IMR-90 (cell line): ENCODE measurements around the gene PRUNE2. TPM values are rescaled to one million over a fixed set of nuclear protein-coding genes. Genes with fewer than 3 reads are reported as not detected.

Source experiments
- ATAC-seq: fragments of 200-7000 bp; cut with Tn5 transposase; 2 replicates; pipeline ENCODE4 v1.9.1; 2020; ENCODE audit warnings: low read depth, mild to moderate bottlenecking, moderate library complexity
- BruUV-seq: library from RNA; stranded (reverse); fragments of 400-500 nt; replicated peaks from 2 replicates; lab custom pipeline; 2021; lab: Mats Ljungman, UMichigan
- CTCF ChIA-PET: fragments of 300-600 bp; formaldehyde crosslinking; extraction: SDS; loops from one replicate; lab custom pipeline; 2021; ENCODE audit warnings: antibody characterized with exemption; lab: Yijun Ruan, JAX
- POLR2A ChIA-PET: fragments of 300-600 bp; sonication (Branson Sonifier 250); formaldehyde crosslinking; loops from one replicate; lab custom pipeline; 2022; ENCODE audit warnings: antibody characterized with exemption; ENCODE audit not compliant: unreplicated experiment; lab: Charles Lee
- DNase-seq: peaks from one replicate; pipeline ENCODE4 v3.0.0; 2013
- H2AFZ ChIP-seq: replicated peaks from 2 replicates; pipeline ENCODE3; 2013; ENCODE audit warnings: low read length, mild to moderate bottlenecking; ENCODE audit not compliant: poor library complexity
- H2AK5ac ChIP-seq: 2 replicates; pipeline ENCODE4 v1.6.1; 2013; ENCODE audit warnings: low read depth, low read length, inconsistent platforms
- H2AK9ac ChIP-seq: replicated peaks from 2 replicates; pipeline ENCODE3; 2013; ENCODE audit warnings: mild to moderate bottlenecking, low read depth, low read length, moderate library complexity; ENCODE audit not compliant: poor library complexity
- H2BK120ac ChIP-seq: 2 replicates; pipeline ENCODE4 v1.6.1; 2013; ENCODE audit warnings: low read depth, low read length, inconsistent platforms
- H2BK15ac ChIP-seq: 3 replicates; pipeline ENCODE4 v1.6.1; 2013; ENCODE audit warnings: low read depth, low read length, inconsistent platforms
- H2BK20ac ChIP-seq: 2 replicates; pipeline ENCODE4 v1.6.1; 2013; ENCODE audit warnings: low read depth, mild to moderate bottlenecking, inconsistent platforms, low read length, moderate library complexity
- H2BK5ac ChIP-seq: 2 replicates; pipeline ENCODE4 v1.6.1; 2013; ENCODE audit warnings: mild to moderate bottlenecking, low read depth, low read length, inconsistent platforms; ENCODE audit not compliant: poor library complexity, severe bottlenecking
- H3K14ac ChIP-seq: replicated peaks from 2 replicates; pipeline ENCODE4 v1.6.1; 2013; ENCODE audit warnings: low read depth, low read length, inconsistent platforms
- H3K18ac ChIP-seq: 2 replicates; pipeline ENCODE4 v1.6.1; 2013; ENCODE audit warnings: low read depth, low read length, control low read depth
- H3K23ac ChIP-seq: 2 replicates; pipeline ENCODE4 v1.6.1; 2013; ENCODE audit warnings: low read depth, low read length, inconsistent platforms
- H3K27ac ChIP-seq: 2 replicates; pipeline ENCODE4 v1.5.1; 2013; ENCODE audit warnings: mild to moderate bottlenecking, control low read depth, low read length; ENCODE audit not compliant: insufficient read depth
- H3K27me3 ChIP-seq: 2 replicates; pipeline ENCODE4 v1.6.1; 2013; ENCODE audit warnings: low read length; ENCODE audit not compliant: control insufficient read depth, insufficient read depth
- H3K36me3 ChIP-seq: 2 replicates; pipeline ENCODE4 v1.6.1; 2013; ENCODE audit warnings: low read length, mixed read lengths; ENCODE audit not compliant: control insufficient read depth, insufficient read depth
- H3K4ac ChIP-seq: 2 replicates; pipeline ENCODE4 v1.6.1; 2013; ENCODE audit warnings: low read depth, low read length, inconsistent platforms
- H3K4me1 ChIP-seq: 2 replicates; pipeline ENCODE4 v1.6.1; 2013; ENCODE audit warnings: low read length, mixed read lengths; ENCODE audit not compliant: control insufficient read depth, insufficient read depth
- H3K4me2 ChIP-seq: 2 replicates; pipeline ENCODE4 v1.6.1; 2013; ENCODE audit warnings: low read depth, mild to moderate bottlenecking, control low read depth, low read length, moderate library complexity
- H3K4me3 ChIP-seq: 2 replicates; pipeline ENCODE4 v1.5.1; 2013; ENCODE audit warnings: low read depth, mild to moderate bottlenecking, control low read depth, low read length, moderate library complexity; ENCODE audit not compliant: insufficient read depth
- H3K56ac ChIP-seq: 2 replicates; pipeline ENCODE4 v1.6.1; 2013; ENCODE audit warnings: low read length, inconsistent platforms; ENCODE audit not compliant: insufficient read depth; ENCODE audit errors: extremely low read depth
- H3K79me1 ChIP-seq, 2 experiments: 2 replicates each; pipeline ENCODE4 v1.6.1; 2013; ENCODE audit warnings: low read length in 2 of 2, inconsistent platforms in 1 of 2, low read depth in 1 of 2
- H3K9ac ChIP-seq: 2 replicates; pipeline ENCODE4 v1.6.1; 2013; ENCODE audit warnings: low read depth, low read length, control low read depth
- H3K9me1 ChIP-seq: 2 replicates; pipeline ENCODE4 v1.6.1; 2013; ENCODE audit warnings: low read length, inconsistent platforms; ENCODE audit not compliant: insufficient read depth
- H3K9me3 ChIP-seq: 2 replicates; pipeline ENCODE4 v1.6.1; 2013; ENCODE audit warnings: low read length; ENCODE audit not compliant: control insufficient read depth, insufficient read depth
- H4K20me1 ChIP-seq: 2 replicates; pipeline ENCODE4 v1.6.1; 2013; ENCODE audit warnings: low read length, inconsistent platforms; ENCODE audit not compliant: insufficient read depth
- H4K5ac ChIP-seq: 2 replicates; pipeline ENCODE4 v1.6.1; 2013; ENCODE audit warnings: mild to moderate bottlenecking, low read depth, low read length, control low read depth
- H4K8ac ChIP-seq, 2 experiments: 2 replicates each; pipeline ENCODE4 v1.6.1; 2013; ENCODE audit warnings: low read depth in 2 of 2, low read length in 2 of 2, control low read depth in 1 of 2, inconsistent platforms in 1 of 2
- H4K91ac ChIP-seq: 2 replicates; pipeline ENCODE4 v1.6.1; 2013; ENCODE audit warnings: low read depth, low read length, inconsistent platforms; ENCODE audit not compliant: insufficient read depth
- BHLHE40 ChIP-seq: fragments of 150-350 bp; IDR thresholded peaks from 2 replicates; pipeline ENCODE4 v1.6.1; 2016; ENCODE audit warnings: mild to moderate bottlenecking, low read depth, low read length
- CEBPB ChIP-seq: IDR thresholded peaks from 2 replicates; pipeline ENCODE4 v1.6.1; 2012; ENCODE audit warnings: low read depth, low read length, improper control_type of control experiment
- FOS ChIP-seq: fragments of 150-350 bp; IDR thresholded peaks from 2 replicates; pipeline ENCODE4 v1.6.1; 2016; ENCODE audit warnings: low read depth, low read length
- MAFK ChIP-seq: IDR thresholded peaks from 2 replicates; pipeline ENCODE4 v1.6.1; 2012; ENCODE audit warnings: low read depth, low read length, improper control_type of control experiment
- MXI1 ChIP-seq: IDR thresholded peaks from 2 replicates; pipeline ENCODE4 v1.6.1; 2012; ENCODE audit warnings: low read depth, mild to moderate bottlenecking, low read length, moderate library complexity, borderline replicate concordance
- NFE2L2 ChIP-seq: fragments of 150-350 bp; IDR thresholded peaks from 2 replicates; pipeline ENCODE4 v1.6.1; 2016; ENCODE audit warnings: low read depth, mild to moderate bottlenecking, low read length
- RAD21 ChIP-seq: IDR thresholded peaks from 2 replicates; pipeline ENCODE4 v1.6.1; 2012; ENCODE audit warnings: low read length, improper control_type of control experiment
- RCOR1 ChIP-seq: IDR thresholded peaks from 2 replicates; pipeline ENCODE4 v1.6.1; 2012; ENCODE audit warnings: mild to moderate bottlenecking, low read length, improper control_type of control experiment; ENCODE audit not compliant: insufficient replicate concordance
- SMC3 ChIP-seq: fragments of 150-350 bp; IDR thresholded peaks from 2 replicates; pipeline ENCODE4 v1.6.1; 2016; ENCODE audit warnings: low read depth, mild to moderate bottlenecking, antibody characterized with exemption, low read length, moderate library complexity
- WGBS, 2 experiments: methylation state at CpG; one replicate each; pipeline versions ENCODE4 v1.1.5 to v1.1.7; 2013; ENCODE audit warnings: missing lambda C conversion rate in 2 of 2; ENCODE audit not compliant: insufficient read length in 1 of 2; ENCODE audit errors: extremely low coverage in 2 of 2; 5-methylcytosine and 5-hydroxymethylcytosine counted together
- dilution Hi-C: fragments of 300-500 bp; cut with HindIII; formaldehyde crosslinking; loops from one replicate; pipeline ENCODE4 v1.14.3; 2018; ENCODE audit warnings: low sequenced_read_pairs; ENCODE audit not compliant: unreplicated experiment
- in situ Hi-C: fragments of 300-500 bp; cut with MboI; formaldehyde crosslinking; loops from 3 replicates; pipeline ENCODE4 v1.14.3; 2019; ENCODE audit warnings: low sequenced_read_pairs, inconsistent platforms, mixed read lengths
- intact Hi-C: fragments of 100-400 bp; cut with micrococcal nuclease; formaldehyde crosslinking; loops from 2 replicates; pipeline ENCODE4 v1.10.0; 2022
- polyA plus RNA-seq, 3 experiments: library from polyadenylated mRNA; depleted of rRNA; stranded (reverse); fragments of >200 nt; gene quantifications; 2 replicates each; pipeline ENCODE4 v1.2.3, GENCODE V29; 2012; ENCODE audit warnings: low replicate concordance in 1 of 3
- total RNA-seq: library from RNA; depleted of rRNA; stranded (reverse); fragments of >200 nt; gene quantifications from 2 replicates; pipeline ENCODE4 v1.2.3, GENCODE V29; 2012

PRUNE2 gene
- total and polyA plus RNA-seq, 2 of the 4 experiments (the other 2 are of a cell fraction), result 0.70 to 1.6 TPM

GRCh38 chr9:76725885-76726284, 180.0 kb downstream of the PRUNE2 start:
- no peak overlapping the region for H4K5ac ChIP-seq
- no peak overlapping the region for H2BK15ac ChIP-seq
- dilution Hi-C loops (no loop called here), intact Hi-C loops (loop anchor here (10.0 kb wide), 1 partner anchor 59 kb away; no protein-coding TSS in a partner anchor), in situ Hi-C loops (no loop called here)
- H3K36me3 ChIP-seq, result no peaks in the 10 kb centered on the region
- no TSS peak for BruUV-seq
- H2BK5ac ChIP-seq, result no peak overlapping the region
- TF ChIP-seq CEBPB, result no peak
- TF ChIP-seq RCOR1, result no peak
- TF ChIP-seq NFE2L2, result no peak
- no peak for TF ChIP-seq FOS
- TF ChIP-seq BHLHE40, result no peak
- no peak for TF ChIP-seq SMC3
- no peak for TF ChIP-seq RAD21
- no peak for TF ChIP-seq MXI1
- TF ChIP-seq MAFK, result no peak
- no peak overlapping the region for H3K27ac ChIP-seq
- no peak overlapping the region for H2BK20ac ChIP-seq
- no peaks in the 10 kb centered on the region for H3K4me1 ChIP-seq
- no peak overlapping the region for H3K4me3 ChIP-seq
- no peak overlapping the region for H2BK120ac ChIP-seq
- no peak overlapping the region for H3K9ac ChIP-seq
- H2AK9ac ChIP-seq, result no peak overlapping the region
- ATAC-seq (no peak), DNase-seq (no peak)
- H2AFZ ChIP-seq, result no peak overlapping the region
- H4K91ac ChIP-seq, result no peak overlapping the region
- no peak overlapping the region for H4K8ac ChIP-seq
- no peak overlapping the region for H3K14ac ChIP-seq
- ChIA-PET POLR2A (no interaction called here), CTCF (no interaction called here)
- no peak overlapping the region for H2AK5ac ChIP-seq
- no peaks in the 10 kb centered on the region for H3K79me1 ChIP-seq
- H3K9me3 ChIP-seq, result no peaks in the 10 kb centered on the region
- no peak overlapping the region for H3K18ac ChIP-seq
- no peak overlapping the region for H3K4me2 ChIP-seq
- no peaks in the 10 kb centered on the region for H3K9me1 ChIP-seq
- peaks cover 2% of the 10 kb centered on the region; the same call in 1 of the 2 replicates for H3K27me3 ChIP-seq
- WGBS, 2 experiments, result no CpG with 5 or more reads among the region's 6 CpGs
- H3K56ac ChIP-seq, result no peak overlapping the region
- no peak overlapping the region for H3K4ac ChIP-seq
- no peaks in the 10 kb centered on the region for H4K20me1 ChIP-seq
- no peak overlapping the region for H3K23ac ChIP-seq
